GM18498 (cell line): ENCODE data around the gene ODAD3.
"Not testable (repeated sequence)": the region's sequence is repeated elsewhere in the genome, so short reads cannot be mapped to it uniquely, and the experiment has no call there.

Source experiments
- ATAC-seq: cut with Tn5 transposase; IDR thresholded peaks from one replicate; pipeline ENCODE4 v1.9.1; 2021; ENCODE audit warnings: mild to moderate bottlenecking, moderate library complexity; ENCODE audit not compliant: unreplicated experiment

ODAD3 gene

GRCh38 chr19:11435057-11435832 lies at the start of gene ODAD3, which contains the start of gene PRKCSH:
TSS of gene ODAD3 (minus strand) at chr19:11435121. CDS start at chr19:11435016, 105 bp downstream.
TSS of gene PRKCSH (plus strand) at chr19:11435635. CDS start at chr19:11436118, 483 bp downstream.
- ATAC-seq = peak; percentile 89

- no peak for ATAC-seq
These were observed 48.6 kb upstream of the ODAD3 start for GRCh38 chr19:11483366-11484111.

GRCh38 chr19:11482384-11483050 lies 47.6 kb upstream of the ODAD3 start:
- peak; percentile 77 for ATAC-seq

- peak; percentile 75 for ATAC-seq
These were observed 46.8 kb upstream of the ODAD3 start for GRCh38 chr19:11481534-11482383.

GRCh38 chr19:11480715-11481533 lies 46.0 kb upstream of the ODAD3 start, which contains the start of gene ELAVL3:
TSS of gene ELAVL3 (minus strand) at chr19:11481046. CDS start at chr19:11480608, 438 bp downstream.
- no peak for ATAC-seq

- no peak for ATAC-seq
These were observed 45.2 kb upstream of the ODAD3 start for GRCh38 chr19:11479898-11480714.

- no peak for ATAC-seq
These were observed 44.4 kb upstream of the ODAD3 start for GRCh38 chr19:11479090-11479897.

GRCh38 chr19:11478167-11479089 lies 43.5 kb upstream of the ODAD3 start:
- ATAC-seq = no peak

- no peak for ATAC-seq
These were observed 40.9 kb upstream of the ODAD3 start for GRCh38 chr19:11475861-11476260.

GRCh38 chr19:11475343-11475742 lies 40.4 kb upstream of the ODAD3 start:
- ATAC-seq = not testable (repeated sequence)

GRCh38 chr19:11473725-11474124 lies 38.8 kb upstream of the ODAD3 start:
- no peak for ATAC-seq

- ATAC-seq = not testable (repeated sequence)
These were observed 33.4 kb upstream of the ODAD3 start for GRCh38 chr19:11468266-11468845.

- ATAC-seq = no peak
These were observed 30.7 kb upstream of the ODAD3 start for GRCh38 chr19:11465600-11465999.

- ATAC-seq = no peak
These were observed 29.7 kb upstream of the ODAD3 start for GRCh38 chr19:11464333-11465265.

GRCh38 chr19:11463391-11463790 lies 28.5 kb upstream of the ODAD3 start:
- ATAC-seq = no peak
